Fibroblast of lung (primary cell): ENCODE data around the gene CTNNB1.

ENCODE experiments used
- CTCF ChIP-seq, 2 donors: IDR thresholded peaks in 1 of 2; conservative IDR thresholded peaks in 1 of 2; 1 replicate in 1 of 2; 2 replicates in 1 of 2; pipeline ENCODE4 v1.5.1; 2011 to 2012; ENCODE audit warnings: low read length in 2 of 2, control low read depth in 1 of 2, inconsistent platforms in 1 of 2, low read depth in 1 of 2, mild to moderate bottlenecking in 1 of 2
- EZH2 ChIP-seq: IDR thresholded peaks from 2 replicates; pipeline ENCODE4 v1.5.1; 2012; ENCODE audit warnings: low read length, control low read depth, mild to moderate bottlenecking; ENCODE audit errors: missing control alignments

GRCh38 chr3:41194701-41195100 is 4.6 kb upstream of the CTNNB1 start:
- TF ChIP-seq CTCF (conservative IDR thresholded peaks at IDR 0.05 in 1 of 2, IDR thresholded peaks at IDR 0.05 in 1 of 2; ENCODE audit: low read depth in 1 of 2, low read length in 2 of 2) (no peak), EZH2 (no peak)
